Iris pigment epithelial cell (primary cell): Measurements from ENCODE around the gene SIGLEC14.
"Not testable (repeated sequence)": the region's sequence is repeated elsewhere in the genome, so short reads cannot be mapped to it uniquely, and the experiment has no call there.

ENCODE experiments used
- DNase-seq: peaks from one replicate; pipeline ENCODE4 v3.0.0-alpha.2; 2011; ENCODE audit warnings: low read depth

Gene SIGLEC14, protein sequence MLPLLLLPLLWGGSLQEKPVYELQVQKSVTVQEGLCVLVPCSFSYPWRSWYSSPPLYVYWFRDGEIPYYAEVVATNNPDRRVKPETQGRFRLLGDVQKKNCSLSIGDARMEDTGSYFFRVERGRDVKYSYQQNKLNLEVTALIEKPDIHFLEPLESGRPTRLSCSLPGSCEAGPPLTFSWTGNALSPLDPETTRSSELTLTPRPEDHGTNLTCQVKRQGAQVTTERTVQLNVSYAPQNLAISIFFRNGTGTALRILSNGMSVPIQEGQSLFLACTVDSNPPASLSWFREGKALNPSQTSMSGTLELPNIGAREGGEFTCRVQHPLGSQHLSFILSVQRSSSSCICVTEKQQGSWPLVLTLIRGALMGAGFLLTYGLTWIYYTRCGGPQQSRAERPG

DNA sequence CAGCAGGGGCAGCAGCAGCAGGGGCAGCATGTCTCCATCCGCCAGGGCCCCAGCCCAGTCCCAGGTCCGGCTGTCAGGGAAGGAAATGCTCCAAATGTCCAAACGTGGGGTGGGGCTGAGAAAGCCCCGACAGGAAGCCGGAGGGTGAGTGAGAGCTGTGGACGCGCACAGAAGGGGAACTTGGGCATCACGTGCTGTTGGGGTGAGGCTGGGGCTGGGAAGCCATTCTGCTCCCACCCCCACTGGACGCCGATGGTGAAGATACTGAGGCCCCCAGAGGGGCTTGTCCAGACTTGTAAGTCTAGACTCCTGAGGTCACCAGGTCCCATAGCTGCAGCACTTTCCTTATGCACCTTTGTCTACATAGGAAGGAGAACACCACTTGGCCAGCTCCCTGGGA, at the start of gene SIGLEC14:
TSS of gene SIGLEC14 (minus strand) at position 96 of the 400 bp plus-strand sequence. CDS start at position 30, 66 bp downstream.
- not testable (repeated sequence) for DNase-seq

DNA sequence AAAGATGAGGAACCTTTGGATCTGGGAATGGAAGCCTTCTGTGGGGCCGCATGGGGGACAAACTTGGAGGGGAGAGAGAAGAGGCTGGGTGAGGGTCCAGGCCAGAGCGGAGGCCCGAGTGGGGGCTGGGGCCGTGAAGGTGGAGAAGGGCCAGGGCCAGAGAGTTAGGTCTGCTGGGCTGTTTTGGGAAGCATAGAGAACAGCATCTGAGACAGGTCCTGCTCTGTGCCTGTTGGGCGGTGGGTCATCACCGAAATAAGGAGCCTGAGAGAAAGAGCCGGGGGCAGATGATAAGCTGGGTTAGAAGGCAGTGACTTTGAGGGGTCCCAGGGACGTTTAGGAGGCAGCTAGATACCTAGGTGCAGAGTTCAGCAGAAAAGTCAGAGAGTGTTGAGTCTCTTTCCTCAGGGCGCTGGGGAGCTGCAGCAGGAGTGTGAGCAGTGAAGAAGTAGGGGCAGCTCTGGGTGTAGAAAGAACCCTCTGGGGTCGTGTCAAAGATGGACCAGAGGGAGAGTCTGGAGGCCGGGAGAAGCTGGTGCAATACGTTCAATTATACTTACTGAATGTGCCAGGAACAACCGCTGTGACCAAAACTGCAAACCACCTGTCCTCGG, 49.2 kb upstream of the SIGLEC14 start:
- DNase-seq = no peak

DNA sequence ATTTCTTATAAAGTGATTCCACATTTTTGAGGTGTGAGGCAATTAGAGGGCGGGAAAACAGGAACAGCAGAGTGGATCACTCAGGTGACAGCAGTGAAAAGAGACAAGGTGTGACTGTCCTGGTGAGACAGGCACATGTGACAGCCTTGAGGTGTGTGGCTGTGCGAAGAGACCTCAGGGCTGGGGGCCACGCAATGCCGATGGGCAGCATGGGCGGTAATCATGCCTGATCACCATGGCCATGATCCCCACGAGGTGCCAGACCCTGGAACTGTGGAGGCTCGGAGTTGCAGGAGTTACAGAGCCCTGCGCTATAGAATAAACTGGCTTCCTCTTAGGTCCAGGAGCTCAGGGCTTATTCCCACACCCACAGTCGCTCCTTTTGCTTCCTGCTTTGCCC, 48.5 kb upstream of the SIGLEC14 start:
- no peak for DNase-seq

- no peak for DNase-seq
These were observed 47.9 kb upstream of the SIGLEC14 start for GRCh38 chr19:51694318-51695085.

DNA sequence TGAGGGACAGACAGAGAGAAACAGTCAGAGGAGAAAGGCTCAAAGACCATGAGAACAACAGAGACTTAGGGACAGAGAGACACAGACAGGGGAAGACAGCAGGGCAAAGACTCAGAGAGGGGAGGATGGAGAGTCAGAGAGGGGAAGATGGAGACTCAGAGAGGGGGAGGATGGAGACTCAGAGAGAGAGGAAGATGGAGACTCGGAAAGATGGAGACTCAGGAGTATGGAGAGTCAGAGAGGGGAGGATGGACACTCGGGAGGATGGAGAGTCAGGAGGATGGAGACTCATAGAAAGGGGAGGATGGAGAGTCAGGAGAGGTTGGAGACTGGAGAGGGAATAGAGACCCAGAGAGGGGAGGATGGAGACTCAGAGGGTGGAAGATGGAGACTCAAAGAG, 47.2 kb upstream of the SIGLEC14 start:
- DNase-seq = no peak

- no peak for DNase-seq
These were observed 46.6 kb upstream of the SIGLEC14 start, which contains the start of gene SPACA6 for GRCh38 chr19:51693260-51693659. Gene SPACA6, plus strand, starts transcription at chr19:51693330. Its CDS starts 197 bp downstream, at chr19:51693527.

DNA sequence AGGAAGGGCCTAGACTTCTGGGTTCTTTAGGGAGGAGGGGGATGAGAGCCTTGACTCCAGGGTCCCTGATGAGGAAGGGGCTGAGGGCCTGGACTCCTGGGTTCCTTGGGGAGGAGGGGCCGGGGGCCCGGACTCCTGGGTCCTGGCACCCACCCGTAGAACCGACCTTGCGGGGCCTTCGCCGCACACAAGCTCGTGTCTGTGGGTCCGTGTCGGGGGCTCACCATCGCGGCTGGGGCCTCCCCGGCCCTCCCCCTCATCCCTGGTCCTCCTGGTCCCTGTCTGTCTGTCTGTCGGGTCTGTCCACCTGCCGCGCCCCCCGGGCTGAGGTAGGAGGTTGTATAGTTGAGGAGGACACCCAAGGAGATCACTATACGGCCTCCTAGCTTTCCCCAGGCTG, 45.8 kb upstream of the SIGLEC14 start:
- no peak for DNase-seq

- no peak for DNase-seq
These were observed 45.2 kb upstream of the SIGLEC14 start for GRCh38 chr19:51691584-51692428.

DNA sequence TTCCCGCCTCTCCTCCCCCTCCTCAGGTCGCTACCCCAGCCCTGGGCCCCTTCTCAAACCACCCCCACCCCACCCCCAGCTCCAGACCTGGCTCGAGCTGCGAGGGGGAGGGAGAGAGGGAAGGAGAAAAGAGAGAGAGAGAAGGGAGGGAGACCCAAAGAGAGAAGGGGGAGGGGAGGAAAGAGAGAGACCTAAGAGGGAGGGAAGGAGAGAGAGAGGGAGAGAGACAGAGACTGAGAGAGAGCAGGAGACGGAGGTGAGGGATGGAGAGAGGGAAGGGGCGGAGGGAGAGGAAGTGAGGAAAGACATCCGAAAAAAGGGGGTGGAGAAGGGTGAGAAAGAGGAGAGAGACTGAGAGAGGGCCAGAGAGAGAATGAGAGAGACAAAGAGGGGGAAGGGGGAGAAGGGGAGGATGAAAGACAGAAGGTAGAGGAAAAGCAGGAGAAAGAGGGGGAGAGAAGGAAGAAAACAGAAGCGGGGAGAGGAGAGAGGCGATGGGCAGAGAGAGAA, 44.5 kb upstream of the SIGLEC14 start:
- DNase-seq = peak; percentile 55

GRCh38 chr19:51690454-51691073, 43.9 kb upstream of the SIGLEC14 start:
- DNase-seq = peak; percentile 81

DNA sequence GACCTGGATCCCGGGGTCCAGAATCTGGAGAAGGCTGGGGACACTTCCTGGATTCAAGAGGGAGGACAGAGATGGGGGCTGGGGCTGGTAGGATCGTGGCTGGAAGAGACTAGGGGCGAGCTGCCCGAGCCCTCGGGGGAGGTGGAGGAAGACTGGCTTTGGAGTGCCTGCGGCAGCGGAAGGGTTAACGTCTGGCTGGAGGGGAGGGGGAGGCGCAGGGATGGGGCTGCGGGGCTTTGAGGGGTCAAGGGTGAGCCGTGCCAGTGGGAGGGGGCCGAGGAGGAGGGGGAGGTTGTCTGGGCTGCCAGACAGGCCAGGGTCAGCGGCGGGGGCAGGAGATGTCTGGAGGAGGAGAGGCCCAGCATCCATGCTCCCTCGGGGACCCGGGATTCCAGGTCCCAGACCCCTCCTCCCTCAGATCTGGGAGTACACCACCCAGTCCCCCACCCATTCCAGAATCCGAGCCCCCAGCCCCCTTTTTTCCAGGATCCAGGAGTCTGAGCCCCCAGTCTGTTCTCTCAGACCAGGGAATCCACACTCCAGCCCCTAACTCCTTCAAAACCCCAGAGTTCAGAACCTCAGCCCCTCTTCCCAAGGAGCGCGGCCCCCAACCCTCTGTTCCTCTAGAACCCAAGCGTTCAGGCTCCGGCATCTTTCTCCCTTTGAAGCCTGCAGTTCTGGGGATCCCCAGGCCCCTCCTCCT, 43.3 kb upstream of the SIGLEC14 start:
- DNase-seq = peak; percentile 56

- peak; percentile 98 for DNase-seq
These were observed 42.3 kb upstream of the SIGLEC14 start for GRCh38 chr19:51688671-51689571.

DNA sequence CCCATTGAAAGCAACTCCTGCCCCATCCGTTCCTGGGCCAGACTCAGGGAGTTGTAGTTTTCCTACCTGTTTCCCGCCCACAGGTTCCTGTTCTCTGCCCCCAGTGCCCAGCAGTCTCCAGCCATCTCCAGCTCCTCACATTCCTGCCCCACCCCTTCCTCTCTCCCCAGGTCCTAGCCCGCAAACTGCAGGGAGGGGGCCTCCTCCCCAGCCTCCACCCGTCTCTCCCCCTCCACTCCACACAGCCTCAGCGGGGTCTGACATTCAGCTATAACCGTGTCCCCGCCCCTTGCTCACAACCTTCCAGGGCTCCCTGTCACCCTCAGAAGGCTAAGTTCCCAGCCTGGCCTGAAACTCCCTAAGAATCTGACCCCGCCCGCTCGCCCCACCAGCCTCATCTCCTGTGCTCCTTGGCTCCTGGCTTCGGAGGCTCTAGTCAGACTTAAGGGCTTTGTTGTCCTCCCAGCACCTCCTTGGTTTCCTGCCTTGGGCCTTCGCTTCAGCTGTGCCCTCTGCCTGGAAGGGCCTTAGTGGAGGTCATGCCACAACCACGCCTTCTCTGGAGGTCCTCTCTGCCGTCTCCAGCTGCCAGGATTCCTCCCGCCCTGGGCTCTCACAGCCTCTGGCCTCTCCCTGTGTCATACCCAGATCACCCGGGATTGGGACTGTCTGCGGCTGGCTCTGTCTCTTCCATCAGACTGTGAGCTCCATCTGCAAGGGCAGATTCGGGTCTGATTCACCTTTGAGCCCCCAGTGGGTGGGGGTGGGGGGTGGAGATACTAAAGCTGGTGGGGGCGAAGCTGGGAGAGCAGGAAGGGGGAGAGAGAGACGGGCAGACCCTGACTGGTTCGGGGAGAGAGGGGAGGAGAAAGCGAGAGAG, 41.4 kb upstream of the SIGLEC14 start:
- DNase-seq = peak; percentile 55

- no peak for DNase-seq
These were observed 39.5 kb upstream of the SIGLEC14 start for GRCh38 chr19:51686171-51686570.

GRCh38 chr19:51681286-51681941, 34.8 kb upstream of the SIGLEC14 start:
- DNase-seq = no peak

DNA sequence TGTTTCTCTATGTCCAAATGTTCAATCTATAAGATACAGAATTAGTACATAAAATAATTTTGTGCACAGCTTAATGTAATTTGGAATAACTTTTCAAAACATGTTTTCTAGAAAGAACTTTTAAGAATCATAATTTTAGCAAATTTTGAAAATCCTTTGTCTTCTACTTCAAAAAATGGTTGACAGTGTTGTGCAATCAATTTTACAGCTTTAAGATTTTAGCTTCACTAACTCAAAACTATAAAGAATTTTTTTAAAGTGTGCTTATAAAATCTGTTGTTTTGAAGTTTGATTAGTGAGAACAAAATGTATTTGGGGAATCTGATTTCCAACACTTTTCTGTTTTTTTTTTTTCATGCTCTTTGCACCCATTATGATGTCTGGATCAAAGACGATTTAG, 33.8 kb upstream of the SIGLEC14 start:
- no peak for DNase-seq

DNA sequence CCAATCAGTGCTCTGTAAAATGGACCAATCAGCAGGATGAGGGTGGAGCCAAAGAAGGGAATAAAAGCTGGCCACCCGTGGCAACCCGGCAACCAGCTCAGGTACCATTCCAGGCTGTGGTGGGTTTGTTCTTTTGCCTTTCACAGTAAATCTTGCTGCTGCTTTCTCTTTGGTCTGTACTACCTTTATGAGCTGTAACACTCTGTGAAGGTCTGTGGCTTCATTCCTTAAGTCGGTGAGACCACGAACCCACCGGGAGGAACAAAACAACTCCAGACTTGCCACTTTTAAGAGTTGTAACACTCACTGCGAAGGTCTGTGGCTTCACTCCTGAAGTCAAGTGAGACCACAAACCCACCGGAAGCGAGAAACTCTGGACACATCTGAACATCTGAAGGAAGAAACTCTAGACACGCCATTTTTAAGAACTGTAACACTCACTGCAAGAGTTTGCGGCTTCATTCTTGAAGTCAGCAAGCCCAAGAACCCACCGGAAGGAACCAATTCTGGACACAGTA, 30.0 kb upstream of the SIGLEC14 start:
- no peak for DNase-seq
